HG03442 (cell line): ENCODE data around the gene PSMG2.
"Not testable (repeated sequence)": the region's sequence is repeated elsewhere in the genome, so short reads cannot be mapped to it uniquely, and the experiment has no call there.

Experiments
- ATAC-seq: cut with Tn5 transposase; IDR thresholded peaks from one replicate; pipeline ENCODE4 v1.9.1; 2021; ENCODE audit warnings: mild to moderate bottlenecking, moderate library complexity; ENCODE audit not compliant: unreplicated experiment

PSMG2 gene

DNA sequence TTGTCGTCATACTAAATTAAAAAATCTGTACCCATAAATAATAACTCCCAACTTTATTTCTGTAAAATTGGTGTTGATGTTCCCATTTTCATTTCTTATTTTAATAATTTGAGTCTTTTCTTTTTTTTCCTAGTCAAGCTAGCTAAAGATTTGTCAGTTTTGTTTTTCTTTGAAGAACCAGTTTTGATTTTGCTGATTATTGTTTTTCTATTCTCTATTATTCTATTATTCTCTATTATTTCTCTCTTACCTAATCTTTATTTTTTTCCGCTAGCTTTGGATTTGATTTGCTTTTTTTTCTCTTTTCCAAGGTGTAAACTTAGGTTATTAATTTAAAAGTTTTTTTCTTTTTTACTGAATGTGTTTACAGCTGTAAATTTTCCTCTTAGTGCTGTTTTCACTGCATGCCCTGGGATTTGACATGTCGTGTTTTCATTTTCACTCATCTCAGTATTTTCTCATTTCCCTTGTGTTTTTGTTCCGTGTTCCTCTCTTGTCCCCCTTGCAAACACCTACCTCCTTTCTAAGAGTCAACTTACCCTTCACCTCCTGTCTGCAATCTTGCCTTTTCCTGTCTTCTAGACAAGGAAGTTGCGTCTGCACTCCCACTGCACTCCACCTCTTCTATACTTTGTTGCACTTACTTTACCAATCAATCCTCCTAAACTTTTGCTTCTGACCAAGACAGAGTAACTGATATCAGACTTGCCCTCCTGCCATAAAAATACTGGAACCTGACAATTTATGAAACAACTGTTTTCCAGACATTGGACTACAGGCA, 18.8 kb downstream of the PSMG2 start:
- ATAC-seq, result no peak

- no peak for ATAC-seq
Measured at GRCh38 chr18:12722731-12723130, 19.9 kb downstream of the PSMG2 start.

- no peak for ATAC-seq
Measured at GRCh38 chr18:12726331-12726730, 23.5 kb downstream of the PSMG2 start.

DNA sequence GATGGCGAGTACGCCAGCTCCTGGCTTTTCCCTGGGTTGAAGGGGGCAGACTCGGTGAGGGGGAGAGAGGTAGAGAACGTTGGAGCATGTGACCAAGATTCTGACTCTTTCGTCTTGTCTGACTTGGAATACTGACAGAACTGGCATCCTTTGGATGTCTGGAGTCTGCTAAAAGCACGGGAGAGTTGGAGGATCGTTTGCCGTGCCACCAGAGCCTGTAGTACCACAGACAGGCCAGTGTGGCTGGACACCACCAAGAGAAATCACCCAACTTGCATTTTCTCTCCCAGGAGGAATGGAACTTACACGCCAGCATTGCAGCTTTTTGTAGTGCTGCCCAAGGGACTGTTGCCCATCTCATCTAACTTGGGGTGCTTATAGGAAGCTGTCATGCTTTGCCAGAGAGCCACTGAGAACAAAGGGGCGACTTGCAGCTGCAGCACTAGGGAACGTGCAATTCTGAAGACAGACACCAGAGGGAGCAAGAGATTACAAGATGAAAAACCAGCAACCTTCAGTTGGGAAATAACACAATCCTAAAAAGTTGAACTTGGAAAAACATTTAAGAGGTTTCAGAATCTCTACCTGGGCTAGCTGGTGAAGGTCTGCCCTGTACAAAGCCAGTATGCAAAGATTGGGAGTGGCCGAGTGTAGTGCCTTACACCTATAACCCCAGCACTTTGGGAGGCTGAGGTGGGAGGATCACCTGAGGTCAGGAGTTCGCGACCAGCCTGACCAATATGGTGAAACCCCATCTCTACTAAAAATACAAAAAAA, 24.1 kb downstream of the PSMG2 start:
- ATAC-seq, result no peak

DNA sequence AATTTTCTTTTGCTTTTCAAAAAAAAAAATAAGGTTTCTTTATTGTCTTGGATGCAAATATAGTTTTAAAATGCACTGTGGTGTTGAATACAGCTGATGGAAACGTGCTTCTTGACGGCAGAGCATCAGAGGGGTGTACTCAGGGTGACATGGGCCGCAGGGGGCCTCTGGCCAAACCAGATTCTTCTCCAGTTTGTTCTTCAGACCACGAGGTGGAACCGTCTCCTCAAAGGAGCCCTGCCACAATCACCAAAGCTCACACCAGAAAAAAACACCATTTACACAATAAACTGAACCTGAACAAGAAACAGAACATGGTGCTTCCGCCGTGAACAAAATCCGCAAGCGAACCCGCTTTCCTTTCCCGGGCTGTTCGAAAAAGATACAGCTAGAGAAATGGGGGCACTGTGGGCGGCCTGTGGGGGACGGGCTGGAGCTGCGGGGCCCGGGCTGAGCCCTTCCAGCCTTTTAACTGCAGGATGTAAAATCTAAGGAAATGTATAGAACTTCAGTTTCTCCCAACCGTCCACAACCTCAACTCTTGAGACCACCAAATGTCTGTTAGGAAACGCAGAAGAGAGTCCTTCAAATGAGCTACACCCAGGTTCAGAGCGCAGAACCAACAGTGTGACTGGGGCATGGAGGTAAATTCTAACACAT, 34.5 kb downstream of the PSMG2 start:
- no peak for ATAC-seq

DNA sequence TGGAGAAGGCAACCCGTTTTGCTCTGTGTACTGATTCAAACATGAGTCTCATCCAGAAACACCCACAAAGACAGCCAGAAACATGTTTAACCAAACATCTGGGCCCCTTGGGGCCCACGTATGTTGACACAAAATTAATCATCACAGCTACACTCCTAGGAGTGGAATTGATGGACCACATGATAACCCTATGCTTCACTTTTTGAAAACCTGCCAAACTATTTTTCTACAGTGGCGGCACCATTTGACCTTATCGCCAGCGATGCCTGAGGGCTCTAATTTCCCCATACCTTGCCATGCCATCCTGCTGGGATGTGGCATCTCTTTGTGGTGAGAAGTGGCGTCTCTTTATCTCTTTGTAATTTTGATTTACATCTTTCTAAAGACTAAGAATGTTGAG, 38.5 kb downstream of the PSMG2 start:
- no peak for ATAC-seq

DNA sequence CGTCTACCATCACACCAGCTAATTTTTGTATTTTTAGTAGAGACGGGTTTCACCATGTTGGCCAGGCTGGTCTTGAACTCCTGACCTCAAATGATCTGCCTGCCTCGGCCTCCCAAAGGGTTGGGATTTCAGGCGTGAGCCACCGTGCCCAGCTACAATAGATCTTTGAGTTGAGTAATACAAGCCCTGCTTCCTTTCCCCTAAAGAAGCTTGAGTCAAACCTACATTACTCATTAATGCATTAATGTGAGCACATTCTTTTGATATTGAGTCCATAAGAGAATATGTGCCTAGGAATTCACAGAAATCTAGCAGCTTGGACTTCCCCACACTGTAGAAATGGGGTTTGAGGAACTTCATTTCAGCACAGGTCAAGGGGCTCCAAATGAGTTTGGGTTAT, 39.6 kb downstream of the PSMG2 start:
- no peak for ATAC-seq

DNA sequence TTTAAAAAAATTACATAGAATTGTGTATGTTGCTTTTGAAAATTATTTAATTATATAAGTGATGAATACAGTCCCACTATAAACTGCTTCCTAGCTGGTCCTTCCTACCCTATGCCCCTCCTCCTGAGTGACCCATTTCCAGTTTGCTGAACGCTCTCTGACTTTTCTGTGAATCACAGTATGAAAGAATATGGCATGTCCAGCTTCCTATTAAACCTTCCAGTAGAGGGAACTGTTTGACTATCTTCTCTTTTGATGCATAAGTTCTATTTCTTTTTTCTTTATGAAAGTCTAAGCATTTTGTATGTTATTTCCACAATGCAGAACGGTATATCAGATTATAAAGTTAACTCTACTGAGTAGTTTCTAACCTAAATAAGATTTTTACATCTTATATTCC, 41.3 kb downstream of the PSMG2 start:
- no peak for ATAC-seq

- no peak for ATAC-seq
Measured at GRCh38 chr18:12745095-12745795, 42.4 kb downstream of the PSMG2 start.

DNA sequence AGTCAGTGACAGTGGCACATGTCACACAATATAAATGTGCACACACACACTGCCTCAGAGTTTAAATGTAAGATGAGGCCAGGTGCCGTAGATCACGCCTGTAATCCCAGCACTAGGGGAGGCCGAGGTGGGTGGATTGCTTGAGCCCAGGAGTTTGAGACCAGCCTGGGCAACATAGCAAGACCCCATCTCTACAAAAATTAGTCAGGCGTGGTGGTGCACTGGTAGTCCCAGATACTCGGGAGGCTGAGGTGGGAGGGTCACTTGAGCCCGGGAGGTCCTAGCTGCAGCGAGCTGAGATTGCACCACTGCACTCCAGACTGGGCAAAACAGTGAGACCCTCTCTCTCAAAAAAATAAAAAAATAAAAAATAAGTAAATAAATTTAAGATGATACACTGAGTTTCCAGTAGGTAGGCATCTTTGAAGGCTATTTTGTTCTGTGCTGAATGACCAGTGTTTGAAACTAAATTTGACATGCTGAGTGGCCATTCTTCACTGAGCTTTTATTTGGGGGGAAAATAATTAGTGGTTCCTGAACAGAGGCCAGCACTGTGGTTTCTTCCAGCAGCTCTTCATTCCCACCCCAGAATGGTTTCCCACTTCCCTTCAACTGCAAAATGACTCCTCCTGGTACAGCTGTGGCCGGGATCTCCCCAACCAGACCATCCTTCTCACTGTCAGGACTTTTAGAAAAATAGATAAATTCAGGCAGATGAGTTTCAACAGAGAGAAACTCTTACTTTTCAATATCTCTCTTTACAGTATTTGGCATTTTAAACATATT, 44.9 kb downstream of the PSMG2 start:
- ATAC-seq, result no peak

- ATAC-seq, result no peak
Measured at GRCh38 chr18:12748671-12749070, 45.8 kb downstream of the PSMG2 start.

- ATAC-seq, result no peak
Measured at GRCh38 chr18:12749121-12749520, 46.3 kb downstream of the PSMG2 start.

GRCh38 chr18:12750076-12750714, 47.4 kb downstream of the PSMG2 start:
- ATAC-seq, result no peak

GRCh38 chr18:12750715-12751502, 48.1 kb downstream of the PSMG2 start:
- no peak for ATAC-seq

DNA sequence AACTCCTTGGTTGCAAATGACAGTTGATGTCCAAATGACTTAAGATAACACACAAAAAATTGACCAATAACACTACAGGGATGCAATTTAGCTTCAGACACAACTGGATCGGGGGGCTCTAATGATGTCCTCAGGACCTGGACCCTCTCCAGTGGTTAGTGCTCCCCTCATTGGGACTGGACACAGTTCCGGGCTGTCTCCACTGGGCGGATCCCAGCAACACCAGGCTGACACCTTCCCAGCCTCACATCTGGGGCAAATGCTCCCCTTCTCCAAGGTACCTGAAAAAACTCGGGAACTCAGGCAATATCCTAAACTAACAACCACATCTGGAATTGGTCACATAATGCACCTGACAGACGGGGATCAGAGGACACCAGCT, 48.7 kb downstream of the PSMG2 start:
- no peak for ATAC-seq

DNA sequence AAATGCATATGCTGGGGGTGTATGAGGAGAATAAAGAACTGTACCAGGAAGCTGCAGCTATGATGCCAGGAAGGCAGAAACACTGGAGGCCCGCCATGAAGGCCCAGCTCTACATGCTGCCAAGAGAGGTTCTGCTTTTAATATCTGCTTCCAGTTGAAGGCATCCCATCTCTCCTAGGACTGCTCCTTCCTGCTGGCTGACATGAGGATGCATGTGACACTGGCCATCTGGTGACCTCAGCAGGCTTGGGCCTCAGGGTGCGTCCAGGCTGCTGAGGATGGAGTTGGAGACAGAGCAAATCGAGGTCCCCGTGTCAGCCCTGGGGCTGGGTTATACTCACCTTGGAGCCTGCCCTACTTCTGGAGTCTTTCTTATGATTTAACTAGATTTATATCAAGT, 49.0 kb downstream of the PSMG2 start:
- ATAC-seq, result no peak

DNA sequence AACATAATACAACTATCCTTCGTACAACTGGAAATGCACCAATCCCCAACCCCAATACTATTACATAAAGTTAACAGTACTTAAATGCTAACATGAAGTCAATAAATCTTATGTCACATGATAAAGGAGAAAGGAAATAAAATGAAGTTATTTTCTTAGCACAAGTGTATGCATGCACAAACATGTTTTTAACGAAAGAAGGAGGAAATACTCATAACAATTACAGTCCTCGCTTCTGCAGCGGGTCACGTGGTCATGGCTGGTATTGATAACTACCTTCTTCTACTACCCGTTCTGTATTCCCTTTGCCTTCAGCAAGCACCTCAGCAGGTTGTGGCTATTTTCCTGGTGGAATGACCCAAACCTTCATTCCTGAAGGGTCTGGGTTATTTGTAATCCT, 51.7 kb downstream of the PSMG2 start:
- ATAC-seq, result no peak

DNA sequence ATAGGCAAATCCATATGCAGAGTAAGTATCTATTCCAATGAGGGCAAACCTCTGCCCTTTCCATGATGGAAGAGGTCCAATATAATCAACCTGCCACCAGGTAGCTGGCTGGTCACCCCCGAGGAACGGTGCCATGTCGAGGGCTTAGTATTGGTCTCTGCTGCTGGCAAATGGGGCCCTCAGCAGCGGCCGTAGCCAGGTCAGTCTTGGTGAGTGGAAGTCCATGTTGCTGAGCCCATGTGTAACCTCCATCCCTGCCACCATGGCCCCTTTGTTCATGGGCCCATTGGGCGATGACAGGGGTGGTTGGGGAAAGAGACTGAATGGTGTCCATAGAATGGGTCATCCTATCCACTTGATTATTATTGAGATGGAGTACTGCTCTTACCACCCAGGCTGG, 52.8 kb downstream of the PSMG2 start:
- not testable (repeated sequence) for ATAC-seq

DNA sequence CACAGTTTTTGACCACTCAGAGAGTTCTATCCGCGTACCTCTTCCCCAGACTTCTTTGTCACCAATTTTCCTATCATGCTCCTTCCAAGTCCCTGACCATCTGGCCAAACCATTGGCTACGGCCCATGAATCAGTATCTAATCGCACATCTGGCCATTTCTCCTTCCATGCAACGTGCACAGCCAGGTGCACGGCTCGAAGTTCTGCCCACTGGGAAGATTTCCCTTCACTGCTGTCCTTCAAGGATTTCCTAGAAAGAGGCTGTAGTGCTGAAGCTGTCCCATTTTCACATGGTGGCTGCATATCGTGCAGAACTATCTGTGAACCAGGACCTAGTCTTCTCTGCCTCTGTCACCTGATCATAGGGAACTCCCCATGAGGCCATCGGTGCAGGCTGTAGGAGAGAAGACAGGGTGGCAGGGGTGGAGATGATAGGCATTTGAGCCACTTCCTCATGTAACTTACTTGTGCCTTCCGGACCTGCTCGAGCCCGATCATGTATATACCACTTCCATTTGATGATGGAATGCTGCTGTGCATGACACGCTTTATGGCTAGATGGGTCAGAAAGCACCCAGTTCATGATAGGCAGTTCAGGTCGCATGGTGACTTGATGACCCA, 53.9 kb downstream of the PSMG2 start:
- not testable (repeated sequence) for ATAC-seq
